Smooth muscle cell (in vitro differentiated cells): ENCODE results near the gene ARID5B. TPM values are rescaled to one million over a fixed set of nuclear protein-coding genes. Genes with fewer than 3 reads are reported as not detected.

Source experiments
- DNase-seq: peaks from one replicate; lab custom pipeline; 2025; ENCODE audit not compliant: unreplicated experiment; lab: John Stamatoyannopoulos, UW
- H2AFZ ChIP-seq: fragments of 200-600 bp; sonication (generic); 2 replicates; pipeline ENCODE4 v1.6.0; 2016; ENCODE audit warnings: antibody characterized with exemption, low read depth, mild to moderate bottlenecking
- H3F3A ChIP-seq: fragments of 200-600 bp; sonication (generic); 2 replicates; pipeline ENCODE4 v1.6.0; 2017; ENCODE audit warnings: antibody characterized with exemption, low read depth
- H3K27ac ChIP-seq: fragments of 200-600 bp; sonication (generic); 2 replicates; pipeline ENCODE4 v1.5.1; 2016; ENCODE audit warnings: low read depth, mild to moderate bottlenecking
- H3K27me3 ChIP-seq: fragments of 200-600 bp; sonication (generic); 2 replicates; pipeline ENCODE4 v1.6.1; 2016; ENCODE audit warnings: low read depth, mild to moderate bottlenecking
- H3K36me3 ChIP-seq: fragments of 200-600 bp; sonication (generic); 2 replicates; pipeline ENCODE4 v1.5.1; 2016; ENCODE audit warnings: low read depth
- H3K4me1 ChIP-seq: fragments of 200-600 bp; sonication (generic); 2 replicates; pipeline ENCODE4 v1.5.1; 2016; ENCODE audit warnings: low read depth
- H3K4me2 ChIP-seq: fragments of 200-600 bp; sonication (generic); 2 replicates; pipeline ENCODE4 v1.6.0; 2016; ENCODE audit warnings: mild to moderate bottlenecking
- H3K4me3 ChIP-seq: fragments of 200-600 bp; sonication (generic); 2 replicates; pipeline ENCODE4 v1.5.1; 2016; ENCODE audit warnings: mild to moderate bottlenecking
- H3K79me2 ChIP-seq: fragments of 200-600 bp; sonication (generic); 2 replicates; pipeline ENCODE4 v1.6.0; 2016; ENCODE audit warnings: low read depth, mild to moderate bottlenecking
- H3K9ac ChIP-seq: fragments of 200-600 bp; sonication (generic); 2 replicates; pipeline ENCODE4 v1.6.0; 2016; ENCODE audit warnings: low read depth
- H3K9me3 ChIP-seq: fragments of 200-600 bp; sonication (generic); replicated peaks from 2 replicates; pipeline ENCODE4 v1.5.1; 2016; ENCODE audit warnings: low read depth
- H4K20me1 ChIP-seq: fragments of 200-600 bp; sonication (generic); 2 replicates; pipeline ENCODE4 v1.6.0; 2016; ENCODE audit warnings: low read depth
- WGBS: methylation state at CpG from one replicate; pipeline ENCODE4 v1.1.7; 2016; ENCODE audit warnings: low lambda C conversion rate; 5-methylcytosine and 5-hydroxymethylcytosine counted together
- polyA plus RNA-seq: library from polyadenylated mRNA; unstranded; fragments of >200 nt; fragmentation: Nextera tagmentation; extraction: Ambion mirVana; gene quantifications from 2 replicates; pipeline ENCODE4 v1.2.1, GENCODE V29; 2016
- total RNA-seq: library from RNA; depleted of rRNA; stranded (reverse); fragments of >200 nt; gene quantifications from 2 replicates; pipeline ENCODE4 v1.2.3, GENCODE V29; 2014
- TF ChIP-seq, protein P1 (sequence below): fragments of 200-600 bp; sonication (generic); IDR thresholded peaks from 2 replicates; pipeline ENCODE4 v1.5.1; 2017; ENCODE audit warnings: borderline replicate concordance, mild to moderate bottlenecking, antibody characterized with exemption; ENCODE audit not compliant: insufficient read depth, poor library complexity, severe bottlenecking

The ARID5B gene
- total and polyA plus RNA-seq, 2 experiments from 2014 or later = 49.0 to 67.6 TPM

DNA sequence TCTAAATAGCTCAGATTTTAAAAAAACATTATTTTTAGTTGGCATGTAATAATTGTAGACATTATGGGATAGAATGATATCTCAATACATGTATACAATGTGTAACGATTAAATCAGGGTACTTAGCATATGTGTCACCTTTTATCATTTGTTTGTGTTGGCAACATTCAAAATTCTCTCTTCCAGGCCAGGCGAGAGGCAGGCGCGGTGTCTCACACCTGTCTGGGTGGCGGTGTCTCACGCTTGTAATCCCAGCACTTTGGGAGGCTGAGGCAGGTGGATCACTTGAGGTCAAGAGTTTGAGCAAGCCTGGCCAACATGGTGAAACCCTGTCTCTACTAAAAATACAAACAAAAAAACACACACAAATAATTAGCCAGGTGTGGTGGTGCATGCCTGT lies 215.4 kb downstream of the ARID5B start:
- Histone ChIP-seq H3F3A (no peaks in the 10 kb centered on the region), H3K36me3 (no peaks in the 10 kb centered on the region), H3K4me1 (no peaks in the 10 kb centered on the region), H3K27me3 (no peaks in the 10 kb centered on the region), H3K9me3 (no peaks in the 10 kb centered on the region), H3K9ac (no peak overlapping the region), H2AFZ (no peak overlapping the region), H3K79me2 (no peaks in the 10 kb centered on the region), H3K4me3 (no peak overlapping the region), H4K20me1 (no peaks in the 10 kb centered on the region), H3K27ac (no peak overlapping the region), H3K4me2 (no peak overlapping the region)
- TF ChIP-seq, protein P1, sequence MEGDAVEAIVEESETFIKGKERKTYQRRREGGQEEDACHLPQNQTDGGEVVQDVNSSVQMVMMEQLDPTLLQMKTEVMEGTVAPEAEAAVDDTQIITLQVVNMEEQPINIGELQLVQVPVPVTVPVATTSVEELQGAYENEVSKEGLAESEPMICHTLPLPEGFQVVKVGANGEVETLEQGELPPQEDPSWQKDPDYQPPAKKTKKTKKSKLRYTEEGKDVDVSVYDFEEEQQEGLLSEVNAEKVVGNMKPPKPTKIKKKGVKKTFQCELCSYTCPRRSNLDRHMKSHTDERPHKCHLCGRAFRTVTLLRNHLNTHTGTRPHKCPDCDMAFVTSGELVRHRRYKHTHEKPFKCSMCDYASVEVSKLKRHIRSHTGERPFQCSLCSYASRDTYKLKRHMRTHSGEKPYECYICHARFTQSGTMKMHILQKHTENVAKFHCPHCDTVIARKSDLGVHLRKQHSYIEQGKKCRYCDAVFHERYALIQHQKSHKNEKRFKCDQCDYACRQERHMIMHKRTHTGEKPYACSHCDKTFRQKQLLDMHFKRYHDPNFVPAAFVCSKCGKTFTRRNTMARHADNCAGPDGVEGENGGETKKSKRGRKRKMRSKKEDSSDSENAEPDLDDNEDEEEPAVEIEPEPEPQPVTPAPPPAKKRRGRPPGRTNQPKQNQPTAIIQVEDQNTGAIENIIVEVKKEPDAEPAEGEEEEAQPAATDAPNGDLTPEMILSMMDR = no peak
- no peak for DNase-seq
- WGBS = 96% methylated on average over 6 of the region's 6 CpGs

GRCh38 chr10:62121187-62121530 lies 219.7 kb downstream of the ARID5B start:
- TF ChIP-seq, protein P1 = no peak
- no peak for DNase-seq
- WGBS = 96% methylated on average over 1 of the region's 1 CpG
- Histone ChIP-seq H3K9me3 (peaks cover 12% of the 10 kb centered on the region), H3K27me3 (no peaks in the 10 kb centered on the region), H3K27ac (no peak overlapping the region), H2AFZ (no peak overlapping the region), H3F3A (no peaks in the 10 kb centered on the region), H4K20me1 (no peaks in the 10 kb centered on the region), H3K9ac (no peak overlapping the region), H3K4me3 (no peak overlapping the region), H3K36me3 (no peaks in the 10 kb centered on the region), H3K4me2 (no peak overlapping the region), H3K4me1 (no peaks in the 10 kb centered on the region), H3K79me2 (no peaks in the 10 kb centered on the region)

DNA sequence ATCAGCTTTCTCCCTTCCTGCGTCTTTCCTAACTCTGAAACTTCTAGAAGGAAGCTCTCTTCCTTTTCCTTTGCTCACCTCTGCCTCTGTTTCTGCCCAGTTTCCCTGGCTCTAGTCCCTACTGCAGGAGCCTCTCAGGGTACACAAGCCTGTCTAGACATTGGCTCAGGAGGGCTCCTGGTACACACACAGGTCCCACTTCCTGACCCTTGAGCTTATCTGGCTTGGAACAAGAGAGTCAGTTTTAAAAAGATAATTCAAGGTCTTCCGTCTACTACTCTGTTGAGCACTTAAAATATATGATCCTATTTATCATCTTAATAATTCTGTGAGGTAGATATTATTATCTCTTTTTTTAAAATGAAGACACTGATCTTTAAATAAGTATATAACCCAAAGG lies 226.5 kb downstream of the ARID5B start:
- H3K4me1 ChIP-seq = no peaks in the 10 kb centered on the region
- no peaks in the 10 kb centered on the region for H3F3A ChIP-seq
- DNase-seq = no peak
- H3K79me2 ChIP-seq = no peaks in the 10 kb centered on the region
- H2AFZ ChIP-seq = no peak overlapping the region
- TF ChIP-seq, protein P1 = no peak
- H3K9ac ChIP-seq = no peak overlapping the region
- H3K27ac ChIP-seq = no peak overlapping the region
- no peaks in the 10 kb centered on the region for H3K36me3 ChIP-seq
- no peaks in the 10 kb centered on the region for H3K27me3 ChIP-seq
- H3K9me3 ChIP-seq = peaks cover 5% of the 10 kb centered on the region
- H3K4me3 ChIP-seq = no peak overlapping the region
- 92% methylated on average over 2 of the region's 2 CpGs for WGBS
- H4K20me1 ChIP-seq = no peaks in the 10 kb centered on the region
- H3K4me2 ChIP-seq = no peak overlapping the region

DNA sequence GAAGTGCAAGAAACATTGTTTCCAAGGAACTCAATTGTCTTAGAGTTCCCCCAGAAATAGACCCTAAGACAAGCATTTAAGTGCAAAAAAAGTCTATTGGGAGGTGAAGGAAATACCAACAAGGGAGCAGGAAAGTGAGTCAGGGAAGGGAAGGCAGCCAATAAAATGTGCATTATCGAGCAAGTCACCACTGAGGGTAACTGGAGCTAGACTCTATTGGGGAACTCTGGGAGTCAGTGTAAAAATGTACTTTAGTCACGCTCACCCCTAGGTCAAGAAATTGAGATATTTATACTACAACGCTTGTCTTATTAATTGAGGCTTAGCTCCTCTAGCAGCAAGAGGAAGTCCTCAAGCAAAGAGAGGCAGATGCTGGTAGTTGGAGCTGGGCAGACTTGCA lies 229.4 kb downstream of the ARID5B start:
- no peak for DNase-seq
- no peak overlapping the region for H2AFZ ChIP-seq
- no peaks in the 10 kb centered on the region for H3F3A ChIP-seq
- no peaks in the 10 kb centered on the region for H3K4me1 ChIP-seq
- WGBS = 79% methylated on average over 3 of the region's 3 CpGs
- no peaks in the 10 kb centered on the region for H3K36me3 ChIP-seq
- H3K79me2 ChIP-seq = no peaks in the 10 kb centered on the region
- H3K4me3 ChIP-seq = no peak overlapping the region
- no peak overlapping the region for H3K27ac ChIP-seq
- H3K4me2 ChIP-seq = no peak overlapping the region
- H3K9me3 ChIP-seq = no peaks in the 10 kb centered on the region
- no peaks in the 10 kb centered on the region for H4K20me1 ChIP-seq
- H3K9ac ChIP-seq = no peak overlapping the region
- TF ChIP-seq, protein P1 = no peak
- no peaks in the 10 kb centered on the region for H3K27me3 ChIP-seq
